OCI-M1 (cell line): Measurements from ENCODE around the gene SUSD6.
A peak's percentile ranks its signal among the peaks of the same experiment; 100 is the strongest.

Experiments used
- DNase-seq: peaks from one replicate; lab custom pipeline; 2025; lab: John Stamatoyannopoulos, UW

SUSD6 gene

GRCh38 chr14:69672356-69672755 lies 61.0 kb downstream of the SUSD6 start:
- no peak for DNase-seq

- DNase-seq = no peak
Observed at GRCh38 chr14:69673104-69673503, 61.7 kb downstream of the SUSD6 start.

GRCh38 chr14:69673578-69674305 lies 62.3 kb downstream of the SUSD6 start:
- no peak for DNase-seq

GRCh38 chr14:69674546-69675244 lies 63.3 kb downstream of the SUSD6 start:
- no peak for DNase-seq

- no peak for DNase-seq
Observed at GRCh38 chr14:69675245-69675583, 63.8 kb downstream of the SUSD6 start.

- no peak for DNase-seq
Observed at GRCh38 chr14:69675877-69676416, 64.6 kb downstream of the SUSD6 start.

GRCh38 chr14:69676723-69677122 lies 65.3 kb downstream of the SUSD6 start:
- DNase-seq = no peak

- no peak for DNase-seq
Observed at GRCh38 chr14:69680297-69680696, 68.9 kb downstream of the SUSD6 start.

GRCh38 chr14:69682136-69682535 lies 70.7 kb downstream of the SUSD6 start:
- DNase-seq = peak; percentile 16

GRCh38 chr14:69682621-69683263 lies 71.3 kb downstream of the SUSD6 start:
- DNase-seq = peak; percentile 64

- DNase-seq = no peak
Observed at GRCh38 chr14:69683971-69684370, 72.6 kb downstream of the SUSD6 start.

- DNase-seq = no peak
Observed at GRCh38 chr14:69684461-69685217, 73.2 kb downstream of the SUSD6 start.

GRCh38 chr14:69685218-69685616 lies 73.8 kb downstream of the SUSD6 start:
- no peak for DNase-seq

- DNase-seq = no peak
Observed at GRCh38 chr14:69685716-69686115, 74.3 kb downstream of the SUSD6 start.

GRCh38 chr14:69687606-69688298 lies 76.4 kb downstream of the SUSD6 start:
- DNase-seq = peak; percentile 36

- DNase-seq = no peak
Observed at GRCh38 chr14:69688299-69688649, 76.9 kb downstream of the SUSD6 start.

GRCh38 chr14:69690042-69690441 lies 78.6 kb downstream of the SUSD6 start:
- DNase-seq = no peak

GRCh38 chr14:69692594-69692993 lies 81.2 kb downstream of the SUSD6 start:
- DNase-seq = no peak

- DNase-seq = no peak
Observed at GRCh38 chr14:69693145-69693544, 81.7 kb downstream of the SUSD6 start.

GRCh38 chr14:69693801-69694729 lies 82.7 kb downstream of the SUSD6 start:
- peak; percentile 39 for DNase-seq
